IMR-90 (cell line): Measurements from ENCODE around the gene MARCHF7. TPM values are rescaled to one million over a fixed set of nuclear protein-coding genes. Genes with fewer than 3 reads are reported as not detected.
A peak's percentile ranks its signal among the peaks of the same experiment; 100 is the strongest.

Experiments used
- ATAC-seq: fragments of 200-7000 bp; cut with Tn5 transposase; 2 replicates; pipeline ENCODE4 v1.9.1; 2020; ENCODE audit warnings: low read depth, mild to moderate bottlenecking, moderate library complexity
- BruUV-seq: library from RNA; stranded (reverse); fragments of 400-500 nt; replicated peaks from 2 replicates; lab custom pipeline; 2021; lab: Mats Ljungman, UMichigan
- CTCF ChIA-PET: fragments of 300-600 bp; formaldehyde crosslinking; extraction: SDS; loops from one replicate; lab custom pipeline; 2021; ENCODE audit warnings: antibody characterized with exemption; lab: Yijun Ruan, JAX
- POLR2A ChIA-PET: fragments of 300-600 bp; sonication (Branson Sonifier 250); formaldehyde crosslinking; loops from one replicate; lab custom pipeline; 2022; ENCODE audit warnings: antibody characterized with exemption; ENCODE audit not compliant: unreplicated experiment; lab: Charles Lee
- DNase-seq: peaks from one replicate; pipeline ENCODE4 v3.0.0; 2013
- H2AFZ ChIP-seq: replicated peaks from 2 replicates; pipeline ENCODE3; 2013; ENCODE audit warnings: low read length, mild to moderate bottlenecking; ENCODE audit not compliant: poor library complexity
- H2AK5ac ChIP-seq: 2 replicates; pipeline ENCODE4 v1.6.1; 2013; ENCODE audit warnings: low read depth, low read length, inconsistent platforms
- H2AK9ac ChIP-seq: replicated peaks from 2 replicates; pipeline ENCODE3; 2013; ENCODE audit warnings: mild to moderate bottlenecking, low read depth, low read length, moderate library complexity; ENCODE audit not compliant: poor library complexity
- H2BK120ac ChIP-seq: 2 replicates; pipeline ENCODE4 v1.6.1; 2013; ENCODE audit warnings: low read depth, low read length, inconsistent platforms
- H2BK15ac ChIP-seq: 3 replicates; pipeline ENCODE4 v1.6.1; 2013; ENCODE audit warnings: low read depth, low read length, inconsistent platforms
- H2BK20ac ChIP-seq: 2 replicates; pipeline ENCODE4 v1.6.1; 2013; ENCODE audit warnings: low read depth, mild to moderate bottlenecking, inconsistent platforms, low read length, moderate library complexity
- H2BK5ac ChIP-seq: 2 replicates; pipeline ENCODE4 v1.6.1; 2013; ENCODE audit warnings: mild to moderate bottlenecking, low read depth, low read length, inconsistent platforms; ENCODE audit not compliant: poor library complexity, severe bottlenecking
- H3K14ac ChIP-seq: replicated peaks from 2 replicates; pipeline ENCODE4 v1.6.1; 2013; ENCODE audit warnings: low read depth, low read length, inconsistent platforms
- H3K18ac ChIP-seq: 2 replicates; pipeline ENCODE4 v1.6.1; 2013; ENCODE audit warnings: low read depth, low read length, control low read depth
- H3K23ac ChIP-seq: 2 replicates; pipeline ENCODE4 v1.6.1; 2013; ENCODE audit warnings: low read depth, low read length, inconsistent platforms
- H3K27ac ChIP-seq: 2 replicates; pipeline ENCODE4 v1.5.1; 2013; ENCODE audit warnings: mild to moderate bottlenecking, control low read depth, low read length; ENCODE audit not compliant: insufficient read depth
- H3K27me3 ChIP-seq: 2 replicates; pipeline ENCODE4 v1.6.1; 2013; ENCODE audit warnings: low read length; ENCODE audit not compliant: control insufficient read depth, insufficient read depth
- H3K36me3 ChIP-seq: 2 replicates; pipeline ENCODE4 v1.6.1; 2013; ENCODE audit warnings: low read length, mixed read lengths; ENCODE audit not compliant: control insufficient read depth, insufficient read depth
- H3K4ac ChIP-seq: 2 replicates; pipeline ENCODE4 v1.6.1; 2013; ENCODE audit warnings: low read depth, low read length, inconsistent platforms
- H3K4me1 ChIP-seq: 2 replicates; pipeline ENCODE4 v1.6.1; 2013; ENCODE audit warnings: low read length, mixed read lengths; ENCODE audit not compliant: control insufficient read depth, insufficient read depth
- H3K4me2 ChIP-seq: 2 replicates; pipeline ENCODE4 v1.6.1; 2013; ENCODE audit warnings: low read depth, mild to moderate bottlenecking, control low read depth, low read length, moderate library complexity
- H3K4me3 ChIP-seq: 2 replicates; pipeline ENCODE4 v1.5.1; 2013; ENCODE audit warnings: low read depth, mild to moderate bottlenecking, control low read depth, low read length, moderate library complexity; ENCODE audit not compliant: insufficient read depth
- H3K56ac ChIP-seq: 2 replicates; pipeline ENCODE4 v1.6.1; 2013; ENCODE audit warnings: low read length, inconsistent platforms; ENCODE audit not compliant: insufficient read depth; ENCODE audit errors: extremely low read depth
- H3K79me1 ChIP-seq, 2 experiments: 2 replicates each; pipeline ENCODE4 v1.6.1; 2013; ENCODE audit warnings: low read length in 2 of 2, inconsistent platforms in 1 of 2, low read depth in 1 of 2
- H3K9ac ChIP-seq: 2 replicates; pipeline ENCODE4 v1.6.1; 2013; ENCODE audit warnings: low read depth, low read length, control low read depth
- H3K9me1 ChIP-seq: 2 replicates; pipeline ENCODE4 v1.6.1; 2013; ENCODE audit warnings: low read length, inconsistent platforms; ENCODE audit not compliant: insufficient read depth
- H3K9me3 ChIP-seq: 2 replicates; pipeline ENCODE4 v1.6.1; 2013; ENCODE audit warnings: low read length; ENCODE audit not compliant: control insufficient read depth, insufficient read depth
- H4K20me1 ChIP-seq: 2 replicates; pipeline ENCODE4 v1.6.1; 2013; ENCODE audit warnings: low read length, inconsistent platforms; ENCODE audit not compliant: insufficient read depth
- H4K5ac ChIP-seq: 2 replicates; pipeline ENCODE4 v1.6.1; 2013; ENCODE audit warnings: mild to moderate bottlenecking, low read depth, low read length, control low read depth
- H4K8ac ChIP-seq, 2 experiments: 2 replicates each; pipeline ENCODE4 v1.6.1; 2013; ENCODE audit warnings: low read depth in 2 of 2, low read length in 2 of 2, control low read depth in 1 of 2, inconsistent platforms in 1 of 2
- H4K91ac ChIP-seq: 2 replicates; pipeline ENCODE4 v1.6.1; 2013; ENCODE audit warnings: low read depth, low read length, inconsistent platforms; ENCODE audit not compliant: insufficient read depth
- CHD1 ChIP-seq: IDR thresholded peaks from 2 replicates; pipeline ENCODE4 v1.6.1; 2012; ENCODE audit warnings: low read depth, low read length, improper control_type of control experiment
- POLR2A ChIP-seq: IDR thresholded peaks from 2 replicates; pipeline ENCODE4 v1.6.1; 2012; ENCODE audit warnings: mild to moderate bottlenecking, low read depth, low read length
- RAD21 ChIP-seq: IDR thresholded peaks from 2 replicates; pipeline ENCODE4 v1.6.1; 2012; ENCODE audit warnings: low read length, improper control_type of control experiment
- WGBS, 2 experiments: methylation state at CpG; one replicate each; pipeline versions ENCODE4 v1.1.5 to v1.1.7; 2013; ENCODE audit warnings: missing lambda C conversion rate in 2 of 2; ENCODE audit not compliant: insufficient read length in 1 of 2; ENCODE audit errors: extremely low coverage in 2 of 2; 5-methylcytosine and 5-hydroxymethylcytosine counted together
- dilution Hi-C: fragments of 300-500 bp; cut with HindIII; formaldehyde crosslinking; loops from one replicate; pipeline ENCODE4 v1.14.3; 2018; ENCODE audit warnings: low sequenced_read_pairs; ENCODE audit not compliant: unreplicated experiment
- in situ Hi-C: fragments of 300-500 bp; cut with MboI; formaldehyde crosslinking; loops from 3 replicates; pipeline ENCODE4 v1.14.3; 2019; ENCODE audit warnings: low sequenced_read_pairs, inconsistent platforms, mixed read lengths
- intact Hi-C: fragments of 100-400 bp; cut with micrococcal nuclease; formaldehyde crosslinking; loops from 2 replicates; pipeline ENCODE4 v1.10.0; 2022
- polyA plus RNA-seq, 3 experiments: library from polyadenylated mRNA; depleted of rRNA; stranded (reverse); fragments of >200 nt; gene quantifications; 2 replicates each; pipeline ENCODE4 v1.2.3, GENCODE V29; 2012; ENCODE audit warnings: low replicate concordance in 1 of 3
- total RNA-seq: library from RNA; depleted of rRNA; stranded (reverse); fragments of >200 nt; gene quantifications from 2 replicates; pipeline ENCODE4 v1.2.3, GENCODE V29; 2012
- TF ChIP-seq, protein P1 (sequence below): fragments of 150-350 bp; IDR thresholded peaks from 2 replicates; pipeline ENCODE4 v1.6.1; 2017; ENCODE audit warnings: mild to moderate bottlenecking, antibody characterized with exemption, low read length, low read depth

Gene MARCHF7
- total and polyA plus RNA-seq, 2 of the 4 experiments (the other 2 are of a cell fraction), result 59.1 to 193 TPM

- no peak overlapping the region for H2AFZ ChIP-seq
- H3K4me1 ChIP-seq, result peaks cover 4% of the 10 kb centered on the region
- H2BK5ac ChIP-seq, result no peak overlapping the region
- 100% methylated on average over 6 of the region's 9 CpGs; no CpG with 5 or more reads in 1 of the 2 experiments for WGBS, 2 experiments
- H2BK20ac ChIP-seq, result no peak overlapping the region
- ATAC-seq, result no peak
- H3K9ac ChIP-seq, result no peak overlapping the region
- H2AK9ac ChIP-seq, result no peak overlapping the region
- peaks cover 42% of the 10 kb centered on the region for H3K36me3 ChIP-seq
- H3K14ac ChIP-seq, result no peak overlapping the region
- H2BK15ac ChIP-seq, result no peak overlapping the region
- ChIA-PET POLR2A (no interaction called here), CTCF (interaction anchor here (0.8 kb wide), 1 partner anchor 11 kb away, joined by 3 read pairs; no protein-coding TSS in a partner anchor)
- dilution Hi-C loops, result no loop called here
- no peaks in the 10 kb centered on the region for H3K27me3 ChIP-seq
- H3K27ac ChIP-seq, result no peak overlapping the region
- H3K79me1 ChIP-seq, result peaks cover 22 to 43% of the 10 kb centered on the region in 2 experiments
- H4K8ac ChIP-seq, result no peak overlapping the region
- H3K23ac ChIP-seq, result no peak overlapping the region
- no peak overlapping the region for H3K4me2 ChIP-seq
- no peak overlapping the region for H4K5ac ChIP-seq
- no peak overlapping the region for H3K18ac ChIP-seq
- H2AK5ac ChIP-seq, result no peak overlapping the region
- intact Hi-C loops, result no loop called here
- H3K4me3 ChIP-seq, result no peak overlapping the region
- TSS peak; percentile 88 for BruUV-seq
- no peak for DNase-seq
- no peak overlapping the region for H3K4ac ChIP-seq
- no peak overlapping the region for H4K91ac ChIP-seq
- in situ Hi-C loops, result no loop called here
- no peak overlapping the region for H2BK120ac ChIP-seq
- H3K56ac ChIP-seq, result no peak overlapping the region
- H4K20me1 ChIP-seq, result peaks cover 26% of the 10 kb centered on the region
- TF ChIP-seq POLR2A (no peak), RAD21 (no peak), CHD1 (no peak)
- TF ChIP-seq, protein P1, sequence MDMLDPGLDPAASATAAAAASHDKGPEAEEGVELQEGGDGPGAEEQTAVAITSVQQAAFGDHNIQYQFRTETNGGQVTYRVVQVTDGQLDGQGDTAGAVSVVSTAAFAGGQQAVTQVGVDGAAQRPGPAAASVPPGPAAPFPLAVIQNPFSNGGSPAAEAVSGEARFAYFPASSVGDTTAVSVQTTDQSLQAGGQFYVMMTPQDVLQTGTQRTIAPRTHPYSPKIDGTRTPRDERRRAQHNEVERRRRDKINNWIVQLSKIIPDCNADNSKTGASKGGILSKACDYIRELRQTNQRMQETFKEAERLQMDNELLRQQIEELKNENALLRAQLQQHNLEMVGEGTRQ, result no peak
- no peaks in the 10 kb centered on the region for H3K9me1 ChIP-seq
- H3K9me3 ChIP-seq, result no peaks in the 10 kb centered on the region
These were observed 35.8 kb downstream of the MARCHF7 start for GRCh38 chr2:159748089-159748488.
